CD4-positive, alpha-beta T cell (primary cell): ENCODE data around the gene REPIN1. TPM values are rescaled to one million over a fixed set of nuclear protein-coding genes. Genes with fewer than 3 reads are reported as not detected.
A peak's percentile ranks its signal among the peaks of the same experiment; 100 is the strongest.

ENCODE experiments used
- ATAC-seq: fragments of 200-7000 bp; cut with Tn5 transposase; one replicate; pipeline ENCODE4 v1.10.0; 2022; ENCODE audit warnings: mild to moderate bottlenecking; ENCODE audit not compliant: poor library complexity
- CTCF ChIA-PET: fragments of 350-600 bp; sonication (Branson Sonifier 250); formaldehyde crosslinking; loops from one replicate; lab custom pipeline; 2021; ENCODE audit warnings: antibody characterized with exemption, inconsistent platforms; lab: Charles Lee
- POLR2A ChIA-PET: fragments of 350-600 bp; sonication (Branson Sonifier 250); formaldehyde crosslinking; loops from one replicate; lab custom pipeline; 2021; ENCODE audit warnings: antibody characterized with exemption, inconsistent platforms; lab: Charles Lee
- DNase-seq, 14 experiments: peaks; one replicate each; pipeline ENCODE4 v3.0.0-alpha.2; 2013 to 2020; ENCODE audit warnings: mixed read lengths in 2 of 14
- H3K27ac ChIP-seq, 2 donors: one replicate each; pipeline versions ENCODE4 v1.5.1 to v1.7.0; 2013; ENCODE audit warnings: low read length in 2 of 2, low read depth in 1 of 2, mild to moderate bottlenecking in 1 of 2
- H3K27me3 ChIP-seq, 2 experiments: 1 replicate in 1 of 2; 2 replicates in 1 of 2; pipeline versions ENCODE4 v1.6.1 to v1.7.0; 2013; ENCODE audit warnings: low read length in 2 of 2, control low read depth in 1 of 2, mild to moderate bottlenecking in 1 of 2, moderate library complexity in 1 of 2; ENCODE audit not compliant: insufficient read depth in 2 of 2, control insufficient read depth in 1 of 2
- H3K36me3 ChIP-seq: one replicate; pipeline ENCODE4 v1.6.1; 2013; ENCODE audit warnings: low read length, control low read depth; ENCODE audit not compliant: insufficient read depth
- H3K4me1 ChIP-seq: one replicate; pipeline ENCODE4 v1.6.1; 2013; ENCODE audit warnings: low read length, control low read depth; ENCODE audit not compliant: insufficient read depth
- H3K4me3 ChIP-seq: one replicate; pipeline ENCODE4 v1.5.1; 2013; ENCODE audit warnings: mild to moderate bottlenecking, low read length, moderate library complexity
- H3K9me3 ChIP-seq, 2 experiments: 1 replicate in 1 of 2; 2 replicates in 1 of 2; pipeline versions ENCODE4 v1.6.1 to v1.7.0; 2013; ENCODE audit warnings: low read length in 2 of 2, mild to moderate bottlenecking in 2 of 2, control low read depth in 1 of 2, moderate library complexity in 1 of 2; ENCODE audit not compliant: control insufficient read depth in 1 of 2, insufficient read depth in 1 of 2
- H3K27ac Mint-ChIP-seq: one replicate; pipeline ENCODE4 v1.8.0; 2020; ENCODE audit warnings: mixed read lengths
- H3K27me3 Mint-ChIP-seq: one replicate; pipeline ENCODE4 v1.8.0; 2021; ENCODE audit warnings: mixed read lengths
- H3K36me3 Mint-ChIP-seq: one replicate; pipeline ENCODE4 v1.8.0; 2021; ENCODE audit warnings: low read depth, mixed read lengths
- H3K4me1 Mint-ChIP-seq: one replicate; pipeline ENCODE4 v1.8.0; 2021; ENCODE audit warnings: low read depth, mixed read lengths
- H3K4me3 Mint-ChIP-seq: one replicate; pipeline ENCODE4 v1.8.0; 2020; ENCODE audit warnings: mild to moderate bottlenecking, mixed read lengths
- H3K9me3 Mint-ChIP-seq: one replicate; pipeline ENCODE4 v1.8.0; 2020; ENCODE audit warnings: mixed read lengths
- CTCF ChIP-seq: fragments of 200-600 bp; IDR thresholded peaks from one replicate; pipeline ENCODE4 v1.8.0; 2022; ENCODE audit warnings: antibody characterized with exemption, mild to moderate bottlenecking
- intact Hi-C, 2 experiments: fragments of 100-400 bp; cut with DNase I in 1 of 2; cut with micrococcal nuclease in 1 of 2; formaldehyde crosslinking; loops; one replicate each; pipeline versions ENCODE4 v1.15.1 to v1.9.0; 2023 to 2025; cut with DNase I, micrococcal nuclease
- total RNA-seq, 174 experiments: library from RNA in 2 of 174; stranded (reverse) in 2 of 174; gene quantifications; one replicate each; pipeline ENCODE4 v1.2.3 and lab custom pipeline; 2021 to 2026

REPIN1 gene
- total RNA-seq, 2 experiments from 2014 or later, result 58.2 to 59.8 TPM

- POLR2A ChIA-PET, result no interaction called here
- no peaks in the 10 kb centered on the region for H3K9me3 ChIP-seq
- H3K27me3 Mint-ChIP-seq, result no peaks in the 10 kb centered on the region
Observed at GRCh38 chr7:150332852-150333635, 35.6 kb upstream of the REPIN1 start.

GRCh38 chr7:150333659-150334058 lies 35.0 kb upstream of the REPIN1 start:
- CTCF ChIA-PET, result no interaction called here
- ATAC-seq (no peak), DNase-seq (no peak)
- Histone ChIP-seq H3K4me1 (no peaks in the 10 kb centered on the region), H3K27me3 (no peaks in the 10 kb centered on the region), H3K9me3 (no peaks in the 10 kb centered on the region), H3K27ac (no peak overlapping the region), H3K4me3 (no peak overlapping the region), H3K36me3 (peaks cover 29% of the 10 kb centered on the region)
- no peak overlapping the region for H3K4me3 Mint-ChIP-seq
- peaks cover 23% of the 10 kb centered on the region for H3K36me3 Mint-ChIP-seq
- no peak overlapping the region for H3K27ac Mint-ChIP-seq
- no peaks in the 10 kb centered on the region for H3K4me1 Mint-ChIP-seq
- no peaks in the 10 kb centered on the region for H3K27me3 Mint-ChIP-seq
- intact Hi-C loops, result no loop called here
- POLR2A ChIA-PET, result no interaction called here
- no peaks in the 10 kb centered on the region for H3K9me3 Mint-ChIP-seq
- TF ChIP-seq CTCF, result no peak

More at GRCh38 chr7:150332852-150333635, 35.6 kb upstream of the REPIN1 start:
- no peak for ATAC-seq
- no peak overlapping the region for H3K4me3 ChIP-seq
- intact Hi-C loops, result no loop called here
- Mint-ChIP-seq H3K4me3 (no peak overlapping the region), H3K36me3 (peaks cover 30% of the 10 kb centered on the region), H3K4me1 (no peaks in the 10 kb centered on the region), H3K27ac (no peak overlapping the region), H3K9me3 (no peaks in the 10 kb centered on the region)
- peaks cover 34% of the 10 kb centered on the region for H3K36me3 ChIP-seq
- CTCF ChIA-PET, result no interaction called here
- no peaks in the 10 kb centered on the region for H3K4me1 ChIP-seq
- no peaks in the 10 kb centered on the region for H3K27me3 ChIP-seq
- H3K27ac ChIP-seq, result peak overlapping the region in 1 of 2 donors; percentile 11
- TF ChIP-seq CTCF, result no peak
- no peak for DNase-seq

GRCh38 chr7:150334108-150334507 lies 34.5 kb upstream of the REPIN1 start:
- H3K36me3 ChIP-seq, result peaks cover 25% of the 10 kb centered on the region
- Mint-ChIP-seq H3K4me3 (no peak overlapping the region), H3K27me3 (no peaks in the 10 kb centered on the region), H3K36me3 (peaks cover 19% of the 10 kb centered on the region), H3K27ac (no peak overlapping the region), H3K4me1 (no peaks in the 10 kb centered on the region), H3K9me3 (no peaks in the 10 kb centered on the region)
- H3K27me3 ChIP-seq, result no peaks in the 10 kb centered on the region
- H3K4me1 ChIP-seq, result no peaks in the 10 kb centered on the region
- no peak overlapping the region for H3K4me3 ChIP-seq
- CTCF ChIA-PET, result no interaction called here
- H3K9me3 ChIP-seq, result no peaks in the 10 kb centered on the region
- intact Hi-C loops, result no loop called here
- DNase-seq (no peak), ATAC-seq (no peak)
- POLR2A ChIA-PET, result no interaction called here
- no peak overlapping the region for H3K27ac ChIP-seq
- TF ChIP-seq CTCF, result no peak
